ENCODE data around the gene RPL18A.

The RPL18A gene

GRCh38 chr19:17841810-17842662 is 17.7 kb upstream of the RPL18A start (continued):
- peak; percentile 95 for TF ChIP-seq KLF1 (tag by site-specific recombination; IDR thresholded peaks at IDR 0.05)
- TF ChIP-seq KLF9 (tag by site-specific recombination; IDR thresholded peaks at IDR 0.05; ENCODE audit: low read depth), result peak; percentile 91
- TF ChIP-seq ZNF677 (tag by site-specific recombination; IDR thresholded peaks at IDR 0.05), result peak; percentile 77
- peak; percentile 17; the same call in 1 of the 2 replicates for TF ChIP-seq GLIS1 (tag by site-specific recombination; IDR thresholded peaks at IDR 0.05)
- TF ChIP-seq SP3 (tag by site-specific recombination; IDR thresholded peaks at IDR 0.05), result peak; percentile 97
- peak; percentile 93 for TF ChIP-seq PATZ1 (tag by site-specific recombination; IDR thresholded peaks at IDR 0.05)
- peak; percentile 63; the same call in 1 of the 2 replicates for TF ChIP-seq ZBTB17 (tag by site-specific recombination; IDR thresholded peaks at IDR 0.05)
- peak; percentile 2 for TF ChIP-seq ZBTB26 (tag by site-specific recombination; optimal IDR thresholded peaks at IDR 0.05)
- TF ChIP-seq ZNF37A (tag by site-specific recombination; IDR thresholded peaks at IDR 0.05), result no peak
- TF ChIP-seq YY2 (tag by site-specific recombination; IDR thresholded peaks at IDR 0.05), result no peak
- TF ChIP-seq ZEB2 (tag by site-specific recombination; IDR thresholded peaks at IDR 0.05), result peak; percentile 35; the same call in 1 of the 2 replicates
- no peak for TF ChIP-seq TRIM28 (IDR thresholded peaks at IDR 0.05; ENCODE audit: borderline replicate concordance, low read length)
- TF ChIP-seq KLF7 (tag by site-specific recombination; IDR thresholded peaks at IDR 0.05; ENCODE audit: borderline replicate concordance), result 0 out of 2 replicates have a peak, but pooled peaks have one; percentile 51
- TF ChIP-seq ZBTB20 (tag by site-specific recombination; IDR thresholded peaks at IDR 0.05), result no peak
- TF ChIP-seq BCL6B (tag by site-specific recombination; IDR thresholded peaks at IDR 0.05), result no peak

- no peaks in the 10 kb centered on the region for H3K4me1 ChIP-seq (ENCODE audit: control insufficient read depth, insufficient read depth, low read length)
- TF ChIP-seq ZSCAN30 (tag by site-specific recombination; IDR thresholded peaks at IDR 0.05) (no peak), ZBTB8A (tag by site-specific recombination; IDR thresholded peaks at IDR 0.05) (0 out of 2 replicates have a peak, but pooled peaks have one; percentile 23)
- H3K36me3 ChIP-seq (ENCODE audit: control insufficient read depth in 2 of 2, insufficient read depth in 1 of 2, low read length in 2 of 2), result no peaks in the 10 kb centered on the region
- no peak overlapping the region for H3K27ac ChIP-seq (ENCODE audit: extremely low read depth, low read depth, low read length)
- no peaks in the 10 kb centered on the region for H3K9me3 ChIP-seq (ENCODE audit: control insufficient read depth, insufficient read depth, low read depth, low read length)
- ChIA-PET CTCF (interaction anchor here (0.5 kb wide), 1 partner anchor 11 kb away, joined by 3 read pairs; no protein-coding TSS in a partner anchor), POLR2A (interaction anchor here (1.3 kb wide), 1 partner anchor 17 kb away, joined by 3 read pairs; the partner anchor contains the start of gene RPL18A)
- no peak overlapping the region for H3K4me3 ChIP-seq (ENCODE audit: low read depth, low read length)
Observed at GRCh38 chr19:17842663-17843291, 16.9 kb upstream of the RPL18A start.

Measured in HEK293 (cell line).